HG03064 (cell line): ENCODE measurements around the gene ZNF337.
"Not testable (repeated sequence)": the region's sequence is repeated elsewhere in the genome, so short reads cannot be mapped to it uniquely, and the experiment has no call there.

ENCODE experiments used
- ATAC-seq: cut with Tn5 transposase; IDR thresholded peaks from one replicate; pipeline ENCODE4 v1.9.1; 2021; ENCODE audit warnings: low read depth; ENCODE audit not compliant: unreplicated experiment

ZNF337 gene

DNA sequence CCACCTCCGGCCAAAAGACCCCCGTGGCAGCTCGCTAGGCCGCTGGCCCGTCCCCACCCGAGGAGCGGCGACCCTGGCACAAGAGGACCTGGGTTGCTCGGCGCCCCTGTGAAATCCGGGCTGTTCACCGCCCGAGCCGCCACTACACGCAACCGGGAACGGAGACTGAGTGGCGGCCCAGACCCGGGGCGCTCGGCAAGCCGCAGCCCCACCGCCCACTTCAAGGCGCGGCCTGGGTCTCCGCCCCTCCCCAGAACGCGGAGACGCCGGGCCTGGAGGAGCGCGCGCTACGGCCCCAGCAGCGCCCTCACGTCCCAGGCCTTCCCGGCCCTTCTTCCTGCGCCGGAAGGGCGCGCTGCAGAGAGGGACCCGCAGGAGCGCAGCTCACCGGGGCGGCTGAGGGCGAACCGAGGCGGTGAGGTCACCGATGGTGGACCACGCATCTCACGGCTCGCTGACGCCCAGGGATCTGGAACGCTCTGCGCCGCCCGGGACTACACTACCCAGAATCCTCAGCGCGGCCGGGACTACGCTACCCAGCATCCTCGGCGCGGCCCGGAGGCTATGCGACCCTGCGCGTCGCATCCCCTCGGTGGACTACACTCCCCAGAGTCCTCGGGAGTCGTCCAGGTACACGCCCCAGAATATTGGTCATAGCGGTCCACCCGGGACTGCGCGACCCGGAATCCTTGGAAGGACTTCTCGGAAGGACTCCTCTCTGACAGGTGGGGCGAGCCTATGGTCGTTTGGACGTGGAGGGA, at the start of gene ZNF337:
TSS of gene ZNF337 (minus strand) at position 483 of the 761 bp plus-strand sequence. CDS start 10,436 bp downstream, outside the sequence.
- ATAC-seq: peak; percentile 94

DNA sequence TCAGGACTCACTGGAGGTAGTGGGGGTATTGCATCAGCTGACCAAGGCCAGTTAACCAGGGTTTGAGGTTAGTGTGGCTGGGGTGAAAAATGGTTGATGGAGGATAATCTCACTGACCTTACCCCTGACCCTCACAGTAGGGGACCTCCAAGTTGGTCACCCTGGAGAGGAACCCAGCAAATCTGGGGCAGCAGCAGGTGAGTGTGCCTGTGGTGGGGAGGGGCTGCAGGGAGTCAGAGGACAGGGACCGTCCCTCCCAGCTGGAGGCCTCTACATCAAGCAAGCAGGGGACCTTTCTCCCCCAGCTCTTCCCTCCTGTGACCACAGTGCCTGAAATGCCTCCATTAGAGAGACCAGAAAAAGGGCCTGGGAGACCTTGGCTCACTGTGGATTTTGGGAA, 49.1 kb upstream of the ZNF337 start:
- ATAC-seq: no peak

DNA sequence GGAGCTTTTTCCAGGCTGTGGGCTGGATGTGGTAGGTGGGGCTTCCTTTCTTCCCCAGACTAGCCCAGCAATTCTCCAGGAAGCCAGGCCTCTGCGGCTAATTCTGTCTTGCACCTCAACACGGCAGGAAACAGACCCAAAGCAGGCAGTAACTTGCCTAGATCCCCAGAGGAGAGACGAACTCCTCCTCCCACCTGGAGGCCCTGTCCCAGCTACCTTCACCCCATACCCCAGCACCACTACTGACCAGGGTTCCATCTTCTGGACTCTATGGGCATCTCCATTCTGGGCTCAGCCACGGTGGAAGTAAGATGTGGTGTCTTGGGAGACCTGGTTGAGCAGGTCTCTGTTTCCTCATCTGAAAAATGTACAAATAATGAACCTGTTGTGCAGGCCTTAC, 48.4 kb upstream of the ZNF337 start:
- ATAC-seq: no peak

DNA sequence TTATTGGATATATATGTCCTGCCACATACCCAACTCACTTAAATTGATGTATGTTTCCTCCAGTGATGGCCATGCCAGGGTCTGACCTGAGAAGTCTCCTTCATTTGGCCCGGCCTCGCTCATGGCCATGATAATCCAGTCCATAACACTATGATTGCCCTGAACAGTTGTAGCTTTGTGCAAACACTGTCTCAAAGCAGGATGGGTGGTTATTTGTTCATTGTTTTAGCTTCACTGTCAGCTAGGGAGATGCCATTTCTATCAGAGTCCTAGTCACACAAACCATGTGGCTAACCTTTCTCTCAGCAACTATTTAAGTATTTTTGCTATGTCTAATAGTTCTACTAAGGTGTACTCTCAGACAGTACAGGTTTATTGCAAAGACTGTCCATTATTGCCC, 47.6 kb upstream of the ZNF337 start:
- ATAC-seq: no peak

DNA sequence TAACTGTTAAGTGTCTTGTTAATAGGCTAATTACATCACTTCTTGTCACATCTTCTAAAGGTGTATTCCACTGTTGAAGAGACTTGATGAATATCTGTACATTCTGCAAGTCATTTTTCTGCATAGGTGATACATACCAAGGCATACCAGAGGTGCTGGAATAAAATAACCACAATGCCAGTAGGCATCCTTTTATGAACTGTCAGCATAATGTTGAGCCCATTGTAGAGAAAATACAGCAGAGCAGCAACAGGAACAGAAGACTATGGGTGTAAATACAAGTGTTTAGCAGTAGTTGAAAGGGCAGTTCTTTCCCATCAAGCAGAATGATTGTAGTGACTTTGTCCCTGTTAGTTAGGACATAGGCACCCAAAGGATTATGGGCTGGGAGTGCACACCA, 44.4 kb upstream of the ZNF337 start:
- ATAC-seq: no peak

DNA sequence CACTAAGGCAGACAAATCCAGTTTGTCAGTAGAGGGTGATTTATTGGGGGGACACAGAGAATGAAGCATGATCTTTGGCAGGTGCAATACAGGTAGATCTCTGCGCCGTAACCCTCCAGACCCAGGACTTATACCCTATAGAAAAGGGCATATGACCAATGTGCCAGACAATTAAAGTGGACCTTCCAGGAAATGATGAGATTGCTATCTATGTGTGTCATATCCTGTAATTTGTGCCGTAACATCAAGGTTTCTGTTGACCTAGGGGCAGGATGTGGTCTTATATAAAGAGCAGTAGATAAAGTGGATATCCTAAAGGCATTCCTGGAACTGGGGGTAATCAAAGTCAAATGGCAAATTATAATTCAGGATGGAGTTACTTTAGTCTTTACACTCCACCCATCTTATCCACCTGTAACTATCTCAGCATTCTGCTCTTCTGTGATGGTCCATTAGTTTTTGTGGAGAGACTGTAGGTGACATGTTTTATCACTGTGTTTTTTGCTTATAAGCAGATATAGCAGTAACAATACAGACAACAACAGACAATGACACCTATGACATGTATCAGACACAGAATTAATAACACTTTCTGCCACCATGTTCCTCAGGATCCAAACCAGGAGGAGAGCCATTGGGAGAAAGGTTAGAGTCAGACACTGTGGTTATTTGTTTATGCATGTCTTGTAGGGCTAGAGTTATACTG, 43.1 kb upstream of the ZNF337 start:
- ATAC-seq: no peak

DNA sequence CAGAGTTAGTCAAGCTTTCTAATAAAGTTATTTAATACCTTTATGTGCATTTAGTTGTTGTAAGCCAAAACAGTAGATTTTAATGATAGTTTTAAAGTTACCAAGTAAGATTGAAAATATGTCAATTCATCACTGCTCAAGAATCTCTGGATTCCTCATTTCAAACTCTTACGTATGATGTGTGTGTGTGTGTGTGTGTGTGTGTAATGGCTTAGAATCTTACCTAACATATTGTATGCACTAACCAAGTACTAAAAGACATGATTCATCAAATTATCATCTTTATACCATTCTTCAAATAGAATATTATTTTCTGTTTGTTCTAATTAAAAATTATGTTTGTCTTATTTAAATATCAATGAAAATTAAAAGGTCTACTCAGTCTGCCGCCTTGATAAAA, 41.5 kb upstream of the ZNF337 start:
- no peak for ATAC-seq

DNA sequence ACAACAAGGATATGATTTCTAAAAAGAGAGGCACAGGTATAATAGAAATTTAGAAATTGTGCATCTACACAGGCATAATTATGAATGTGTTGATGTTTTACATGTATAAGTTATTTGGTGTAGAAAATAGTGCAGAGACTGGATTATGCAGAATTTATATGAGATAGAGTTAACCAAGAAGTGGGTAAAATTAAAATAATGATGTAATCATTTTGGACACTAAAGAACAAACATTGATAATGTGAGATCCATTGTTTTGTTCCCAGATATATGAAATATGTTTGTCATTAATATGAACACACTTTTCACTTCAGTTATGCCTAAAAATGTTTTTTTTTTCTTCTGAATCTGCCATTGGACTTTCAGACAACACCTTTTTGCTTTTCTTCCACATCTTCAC, 37.2 kb upstream of the ZNF337 start:
- no peak for ATAC-seq

DNA sequence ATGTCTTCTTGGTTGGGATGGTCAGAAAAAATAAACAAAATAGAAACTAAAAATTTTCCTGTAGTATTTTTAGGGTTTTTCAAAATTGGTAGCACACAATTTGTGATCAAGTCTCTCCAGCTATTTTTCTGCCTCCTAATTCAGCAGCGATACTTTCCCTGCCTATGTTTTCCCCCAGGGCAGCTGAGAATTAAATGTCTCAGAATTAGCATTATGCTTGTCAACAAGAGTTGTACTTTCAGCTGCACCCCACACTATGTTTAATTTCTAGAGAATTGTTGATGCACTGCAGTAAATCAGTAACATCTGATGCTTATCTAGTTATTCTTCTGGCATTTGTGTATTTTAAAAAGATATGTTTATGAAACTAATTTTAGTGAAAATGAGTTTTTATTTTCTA, 34.2 kb upstream of the ZNF337 start:
- no peak for ATAC-seq

DNA sequence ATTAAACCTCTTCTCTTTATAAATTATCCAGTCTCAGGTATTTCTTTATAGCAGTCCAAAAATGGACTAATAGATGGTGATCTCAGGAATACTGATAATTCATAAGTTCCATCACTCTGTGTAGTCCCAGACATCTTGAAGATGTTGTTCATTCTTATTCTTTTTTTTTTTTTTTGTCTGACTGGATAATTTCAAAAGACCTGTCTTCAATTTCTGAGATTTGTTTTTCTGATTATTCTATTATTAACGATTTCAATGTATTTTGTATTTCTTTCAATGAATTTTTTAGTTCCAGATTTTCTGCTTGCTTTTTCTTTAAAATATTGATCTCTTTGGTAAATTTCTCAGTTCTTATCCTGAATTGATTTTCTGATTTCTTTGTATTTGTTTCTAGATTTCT, 29.7 kb upstream of the ZNF337 start:
- no peak for ATAC-seq

DNA sequence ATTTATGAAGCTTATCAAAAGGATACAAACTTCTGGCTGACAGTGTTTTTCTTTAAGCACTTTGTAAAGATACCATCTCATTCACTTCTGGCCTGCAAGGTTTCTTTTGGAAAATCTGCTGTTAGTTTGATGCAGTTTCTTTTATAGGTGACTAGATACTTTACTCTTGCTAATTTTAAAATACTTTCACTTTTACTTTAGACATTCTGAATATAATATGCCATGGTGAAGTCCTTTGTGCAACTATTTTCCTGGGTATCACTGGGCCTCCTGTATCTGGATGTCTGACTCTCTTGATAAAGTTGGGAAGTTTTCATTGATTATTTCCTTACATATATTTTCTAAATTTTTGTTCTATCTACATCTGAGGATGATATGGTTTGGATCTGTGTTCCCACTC, 29.0 kb upstream of the ZNF337 start:
- no peak for ATAC-seq

DNA sequence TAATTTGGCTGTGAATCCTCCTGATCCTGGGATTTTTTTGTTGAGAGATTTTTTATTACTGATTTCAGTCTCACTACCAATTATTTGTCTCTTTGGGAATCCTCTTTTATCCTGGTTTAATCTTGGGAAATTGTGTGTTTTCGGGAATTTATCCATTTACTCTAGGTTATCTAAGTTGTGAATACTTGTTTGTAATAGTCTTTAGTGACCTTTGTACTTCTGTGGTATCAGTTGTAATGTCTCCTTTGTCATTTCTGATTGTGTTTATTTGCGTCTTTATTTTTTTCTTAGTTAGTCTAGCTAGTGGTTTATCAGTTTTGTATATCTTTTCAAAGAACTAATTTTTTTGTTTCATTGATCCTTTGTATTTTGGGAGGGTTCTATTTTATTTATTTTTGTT, 27.3 kb upstream of the ZNF337 start:
- no peak for ATAC-seq

DNA sequence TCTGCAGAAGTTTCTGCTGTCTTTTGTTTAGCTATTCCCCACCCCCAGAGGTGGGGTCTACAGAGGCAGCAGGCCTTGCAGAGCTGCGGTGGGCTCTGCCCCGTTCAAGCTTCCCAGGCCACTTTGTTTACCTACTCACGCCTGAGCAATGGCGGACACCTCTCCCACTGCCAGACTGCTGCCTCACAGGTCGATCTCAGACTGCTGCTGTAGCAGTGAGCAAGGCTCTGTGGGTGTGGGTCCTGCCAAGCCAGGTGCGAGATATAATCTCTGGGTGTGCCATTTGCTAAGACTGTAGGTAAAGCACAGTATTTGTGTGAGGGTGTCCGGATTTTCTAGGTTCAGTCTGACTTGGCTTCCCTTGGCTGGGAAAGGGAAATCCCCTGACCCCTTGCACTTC, 23.6 kb upstream of the ZNF337 start:
- no peak for ATAC-seq

DNA sequence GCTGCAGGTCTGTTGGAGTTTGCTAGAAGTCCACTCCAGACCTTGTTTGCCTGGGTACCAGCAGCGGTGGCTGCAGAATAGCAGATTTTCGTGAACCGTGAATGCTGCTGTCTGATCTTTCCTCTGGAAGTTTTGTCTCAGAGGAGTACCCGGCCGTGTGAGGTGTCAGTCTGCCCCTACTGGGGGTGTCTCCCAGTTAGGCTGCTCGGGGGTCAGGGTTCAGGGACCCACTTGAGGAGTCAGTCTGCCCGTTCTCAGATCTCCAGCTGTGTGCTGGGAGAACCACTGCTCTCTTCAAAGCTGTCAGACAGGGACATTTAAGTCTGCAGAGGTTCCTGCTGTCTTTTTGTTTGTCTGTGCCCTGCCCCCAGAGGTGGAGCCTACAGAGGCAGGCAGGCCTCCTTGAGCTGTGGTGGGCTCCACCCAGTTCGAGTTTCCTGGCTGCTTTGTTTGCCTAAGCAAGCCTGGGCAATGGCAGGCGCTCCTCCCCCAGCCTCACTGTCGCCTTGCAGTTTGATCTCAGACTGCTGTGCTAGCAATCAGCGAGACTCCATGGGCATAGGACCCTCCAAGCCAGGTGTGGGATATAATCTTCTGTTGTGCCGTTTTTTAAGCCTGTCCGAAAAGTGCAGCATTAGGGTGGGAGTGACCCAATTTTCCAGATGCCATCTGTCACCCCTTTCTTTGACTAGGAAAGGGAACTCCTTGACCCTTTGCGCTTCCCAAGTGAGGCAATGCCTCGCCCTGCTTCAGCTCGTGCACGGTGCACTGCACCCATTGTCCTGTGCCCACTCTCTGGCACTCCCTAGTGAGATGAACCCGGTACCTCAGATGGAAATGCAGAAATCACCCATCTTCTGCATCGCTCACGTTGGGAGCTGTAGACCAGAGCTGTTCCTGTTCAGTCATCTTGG, 22.5 kb upstream of the ZNF337 start:
- ATAC-seq: not testable (repeated sequence)

DNA sequence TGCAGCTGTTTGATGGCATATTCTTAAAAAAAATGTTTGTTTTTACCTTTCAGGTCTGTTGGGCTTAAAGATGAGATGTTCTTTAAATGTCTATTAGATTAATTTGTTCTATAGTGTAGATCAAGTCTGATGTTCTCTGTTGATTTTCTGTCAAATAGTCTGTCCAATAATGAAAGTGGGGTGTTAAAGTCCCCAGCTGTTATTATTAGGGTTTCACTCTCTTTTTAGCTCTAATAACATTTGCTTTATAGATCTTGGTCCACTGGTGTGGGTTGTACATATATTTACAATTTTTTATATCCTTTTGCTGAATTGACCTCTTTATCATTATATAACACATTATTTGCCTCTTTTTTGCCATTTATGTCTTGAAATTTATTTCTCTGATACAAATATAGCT, 11.0 kb upstream of the ZNF337 start:
- no peak for ATAC-seq

DNA sequence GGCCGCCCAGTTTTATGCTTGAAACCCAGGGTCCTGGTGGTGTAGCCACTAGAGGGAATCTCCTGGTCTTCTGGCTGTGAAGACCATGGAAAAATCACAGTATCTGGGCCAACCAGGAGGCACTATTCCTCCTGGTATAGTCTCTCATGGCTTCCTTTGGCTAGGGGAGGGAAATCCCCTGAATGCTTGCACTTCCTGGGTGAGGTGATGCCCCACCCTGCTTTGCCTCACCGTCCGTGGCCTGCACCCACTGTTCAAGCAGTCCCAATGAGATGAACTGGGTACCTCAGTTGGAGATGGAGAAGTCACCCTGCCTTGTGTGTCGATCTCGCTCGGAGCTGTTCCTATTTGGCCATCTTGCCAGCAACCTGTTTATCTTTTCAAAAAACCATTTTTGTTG, 10.1 kb upstream of the ZNF337 start:
- ATAC-seq: no peak

DNA sequence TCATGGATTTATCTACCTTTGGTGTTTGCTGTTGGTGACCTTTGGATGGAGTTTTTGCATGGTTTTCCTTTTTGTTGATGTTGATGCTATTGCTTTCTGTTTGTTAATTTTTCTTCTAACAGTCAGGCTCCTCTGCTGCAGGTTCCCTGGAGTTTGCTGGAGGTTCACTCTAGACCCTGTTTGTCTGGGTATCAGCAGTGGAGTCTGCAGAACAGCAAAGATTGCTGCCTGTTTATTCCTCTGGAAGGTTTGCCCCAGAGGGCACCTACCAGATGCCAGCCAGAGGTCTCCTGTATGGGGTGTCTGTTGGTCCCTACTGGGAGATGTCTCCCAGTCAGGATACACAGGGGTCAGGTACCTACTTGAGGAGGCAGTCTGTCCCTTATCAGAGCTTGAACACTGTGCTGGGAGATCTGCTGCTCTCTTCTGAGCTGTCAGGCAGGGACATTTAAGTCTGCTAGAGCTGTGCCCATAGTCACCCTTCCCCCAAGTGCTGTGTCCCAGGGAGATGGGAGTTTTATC, 9.2 kb upstream of the ZNF337 start:
- ATAC-seq: no peak

DNA sequence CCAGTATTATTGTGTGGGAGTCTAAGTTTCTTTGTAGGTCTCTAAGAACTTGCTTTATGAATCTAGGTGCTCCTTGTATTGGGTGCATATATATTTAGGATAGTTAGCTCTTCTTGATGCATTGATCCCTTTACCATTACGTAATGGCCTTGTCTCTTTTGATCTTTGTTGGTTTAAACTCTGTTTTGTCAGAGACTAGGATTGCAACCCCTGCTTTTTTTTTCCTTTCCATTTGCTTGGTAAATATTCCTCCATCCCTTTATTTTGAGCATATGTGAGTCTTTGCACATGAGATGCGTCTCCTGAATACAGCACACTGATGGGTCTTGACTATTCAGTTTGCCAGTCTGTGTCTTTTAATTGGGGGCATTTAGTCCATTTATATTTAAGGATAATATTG, 7.7 kb upstream of the ZNF337 start:
- not testable (repeated sequence) for ATAC-seq

DNA sequence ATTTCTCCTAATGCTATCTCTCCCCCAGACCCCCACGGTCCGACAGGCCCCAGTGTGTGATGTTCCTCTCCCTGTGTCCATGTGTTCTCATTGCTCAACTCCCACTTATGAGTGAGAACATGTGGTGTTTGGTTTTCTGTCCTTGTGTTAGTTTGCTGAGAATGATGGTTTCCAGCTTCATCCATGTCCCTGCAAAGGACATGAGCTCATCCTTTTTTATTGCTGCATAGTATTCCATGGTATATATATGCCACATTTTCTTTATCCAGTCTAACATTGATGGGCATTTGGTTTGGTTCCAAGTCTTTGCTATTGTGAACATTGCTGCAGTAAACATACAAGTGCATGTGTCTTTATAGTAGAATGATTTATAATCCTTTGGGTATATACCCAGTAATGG, 4.2 kb upstream of the ZNF337 start:
- not testable (repeated sequence) for ATAC-seq

DNA sequence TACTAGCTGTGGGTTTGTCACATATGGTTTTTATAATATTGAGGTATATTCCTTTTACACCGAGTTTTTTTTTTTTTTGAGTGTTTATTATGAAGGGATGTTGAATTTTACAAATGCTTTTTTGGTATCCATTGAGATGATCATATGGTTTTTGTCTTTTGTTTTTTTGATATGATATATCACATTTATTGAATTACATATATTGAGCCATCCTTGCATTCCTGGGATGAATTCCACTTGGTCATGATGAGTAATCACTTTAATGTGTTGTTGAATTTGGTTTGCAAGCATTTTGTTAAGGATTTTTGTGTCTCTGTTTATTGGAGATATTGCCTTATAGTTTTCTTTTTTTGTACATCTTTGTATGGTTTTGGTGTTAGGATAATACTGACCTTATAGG, 3.3 kb upstream of the ZNF337 start:
- no peak for ATAC-seq

DNA sequence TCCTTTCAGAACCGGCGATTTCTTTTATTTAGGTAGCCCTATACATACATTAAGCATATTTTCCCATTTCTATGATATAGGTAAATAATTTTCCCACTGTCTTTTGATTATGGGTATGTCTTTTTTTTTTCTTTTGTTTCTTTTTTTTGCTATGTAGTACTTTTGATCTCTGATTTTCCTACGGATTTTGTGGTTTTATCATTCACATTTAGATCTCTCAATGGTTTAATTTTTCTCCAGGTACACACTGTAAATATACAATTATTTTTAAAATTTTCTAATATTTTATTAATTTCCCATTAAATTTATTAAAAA, 436 bp upstream of the ZNF337 start:
- no peak for ATAC-seq
